ENCODE results near the gene MSI2.

GRCh38 chr17:57559226-57559625 is 302.9 kb downstream of the MSI2 start:
- TF ChIP-seq POLR2AphosphoS5 (IDR thresholded peaks at IDR 0.05; ENCODE audit: low read depth, low read length) = no peak
- TF ChIP-seq POLR2A (IDR thresholded peaks at IDR 0.05; ENCODE audit: low read depth, low read length) = no peak
- no peak for TF ChIP-seq TAF1 (IDR thresholded peaks at IDR 0.05; ENCODE audit: borderline replicate concordance, low read depth, low read length)
